ENCODE data around the gene CHAC1.

GRCh38 chr15:40915116-40915661 is 38.1 kb upstream of the CHAC1 start:
- TF ChIP-seq ZNF274 (IDR thresholded peaks at IDR 0.05; ENCODE audit: low read depth, low read length) (no peak), SUZ12 (IDR thresholded peaks at IDR 0.05; ENCODE audit: extremely low read depth, insufficient read depth, insufficient read length) (no peak), YY1 (IDR thresholded peaks at IDR 0.05; ENCODE audit: insufficient read depth, insufficient read length) (no peak)
